ENCODE measurements around the gene NXN.
"Not testable (repeated sequence)": the region's sequence is repeated elsewhere in the genome, so short reads cannot be mapped to it uniquely, and the experiment has no call there.

NXN gene

GRCh38 chr17:846901-847843, 132.4 kb downstream of the NXN start:
- in situ Hi-C loops (cut with MboI; ENCODE audit: low sequenced_read_pairs), result no loop called here

GRCh38 chr17:841313-841712, 138.3 kb downstream of the NXN start:
- in situ Hi-C loops (cut with MboI; ENCODE audit: low sequenced_read_pairs), result no loop called here

GRCh38 chr17:838486-838885, 141.1 kb downstream of the NXN start:
- in situ Hi-C loops (cut with MboI; ENCODE audit: low sequenced_read_pairs), result no loop called here

GRCh38 chr17:836151-836550, 143.4 kb downstream of the NXN start:
- in situ Hi-C loops (cut with MboI; ENCODE audit: low sequenced_read_pairs), result no loop called here

- in situ Hi-C loops (cut with MboI; ENCODE audit: low sequenced_read_pairs), result not testable (repeated sequence)
Measured at GRCh38 chr17:835721-836120, 143.9 kb downstream of the NXN start.

GRCh38 chr17:835263-835662, 144.3 kb downstream of the NXN start:
- in situ Hi-C loops (cut with MboI; ENCODE audit: low sequenced_read_pairs), result no loop called here

GRCh38 chr17:834136-834535, 145.4 kb downstream of the NXN start:
- in situ Hi-C loops (cut with MboI; ENCODE audit: low sequenced_read_pairs), result no loop called here

GRCh38 chr17:830950-831349, 148.6 kb downstream of the NXN start:
- in situ Hi-C loops (cut with MboI; ENCODE audit: low sequenced_read_pairs), result no loop called here

- in situ Hi-C loops (cut with MboI; ENCODE audit: low sequenced_read_pairs), result no loop called here
Measured at GRCh38 chr17:830381-830780, 149.2 kb downstream of the NXN start.

- in situ Hi-C loops (cut with MboI; ENCODE audit: low sequenced_read_pairs), result not testable (repeated sequence)
Measured at GRCh38 chr17:829614-830013, 150.0 kb downstream of the NXN start.

- in situ Hi-C loops (cut with MboI; ENCODE audit: low sequenced_read_pairs), result no loop called here
Measured at GRCh38 chr17:828761-829160, 150.8 kb downstream of the NXN start.

GRCh38 chr17:826778-827177, 152.8 kb downstream of the NXN start:
- in situ Hi-C loops (cut with MboI; ENCODE audit: low sequenced_read_pairs), result no loop called here

GRCh38 chr17:825216-825615, 154.4 kb downstream of the NXN start:
- in situ Hi-C loops (cut with MboI; ENCODE audit: low sequenced_read_pairs), result no loop called here

- in situ Hi-C loops (cut with MboI; ENCODE audit: low sequenced_read_pairs), result no loop called here
Measured at GRCh38 chr17:824378-824777, 155.2 kb downstream of the NXN start.

GRCh38 chr17:823501-823902, 156.1 kb downstream of the NXN start:
- in situ Hi-C loops (cut with MboI; ENCODE audit: low sequenced_read_pairs), result no loop called here

- in situ Hi-C loops (cut with MboI; ENCODE audit: low sequenced_read_pairs), result no loop called here
Measured at GRCh38 chr17:819251-819650, 160.3 kb downstream of the NXN start.

GRCh38 chr17:814371-814770, 165.2 kb downstream of the NXN start:
- in situ Hi-C loops (cut with MboI; ENCODE audit: low sequenced_read_pairs), result no loop called here

- in situ Hi-C loops (cut with MboI; ENCODE audit: low sequenced_read_pairs), result no loop called here
Measured at GRCh38 chr17:812638-813204, 166.9 kb downstream of the NXN start.

- in situ Hi-C loops (cut with MboI; ENCODE audit: low sequenced_read_pairs), result no loop called here
Measured at GRCh38 chr17:811051-811784, 168.4 kb downstream of the NXN start.

GRCh38 chr17:807523-808294, 171.9 kb downstream of the NXN start:
- in situ Hi-C loops (cut with MboI; ENCODE audit: low sequenced_read_pairs), result no loop called here
